Measurements from ENCODE around the gene LBHD2.

- TF ChIP-seq CTCF (IDR thresholded peaks at IDR 0.05; ENCODE audit: low read depth, low read length) (no peak), EZH2phosphoT487 (IDR thresholded peaks at IDR 0.05; ENCODE audit: low read depth) (no peak)
Measured at GRCh38 chr14:103136388-103137271, 52.6 kb downstream of the LBHD2 start.

Measured in OCI-LY3 (cell line).